LNCaP clone FGC (cell line): ENCODE measurements around the gene RUNX2.
A peak's percentile ranks its signal among the peaks of the same experiment; 100 is the strongest.

Experiments
- DNase-seq: peaks from one replicate; pipeline ENCODE4 v3.0.0-alpha.2; 2011; ENCODE audit warnings: low read depth
- H3K4me3 ChIP-seq: 2 replicates; pipeline ENCODE4 v1.5.1; 2011; ENCODE audit warnings: mild to moderate bottlenecking, low read depth, low read length, control low read depth
- CTCF ChIP-seq: IDR thresholded peaks from 2 replicates; pipeline ENCODE4 v1.5.1; 2012; ENCODE audit warnings: mild to moderate bottlenecking; ENCODE audit not compliant: control insufficient read depth, insufficient read depth; ENCODE audit errors: extremely low read depth

The RUNX2 gene

GRCh38 chr6:45533386-45533785, 205.3 kb downstream of the RUNX2 start:
- DNase-seq: no peak

GRCh38 chr6:45535933-45536332, 207.8 kb downstream of the RUNX2 start:
- H3K4me3 ChIP-seq: peak overlapping the region; percentile 27; the same call in 1 of the 2 replicates
- peak; percentile 83 for DNase-seq
- TF ChIP-seq CTCF: no peak

More at GRCh38 chr6:45533386-45533785, 205.3 kb downstream of the RUNX2 start:
- H3K4me3 ChIP-seq: no peak overlapping the region
- no peak for TF ChIP-seq CTCF

- no peak for DNase-seq
- H3K4me3 ChIP-seq: no peak overlapping the region
- TF ChIP-seq CTCF: no peak
These were observed 209.4 kb downstream of the RUNX2 start for GRCh38 chr6:45537539-45537938.

GRCh38 chr6:45538641-45539547, 210.8 kb downstream of the RUNX2 start:
- H3K4me3 ChIP-seq: no peak overlapping the region
- TF ChIP-seq CTCF: no peak
- DNase-seq: no peak

GRCh38 chr6:45540375-45540920, 212.3 kb downstream of the RUNX2 start:
- DNase-seq: no peak
- no peak overlapping the region for H3K4me3 ChIP-seq

GRCh38 chr6:45541934-45542333, 213.8 kb downstream of the RUNX2 start:
- no peak for TF ChIP-seq CTCF
- no peak for DNase-seq
- no peak overlapping the region for H3K4me3 ChIP-seq

More at GRCh38 chr6:45540375-45540920, 212.3 kb downstream of the RUNX2 start:
- TF ChIP-seq CTCF: no peak
